WTC11 (cell line): ENCODE results near the gene KRTAP4-9.

ENCODE experiments used
- CREM ChIP-seq: sonication (generic); formaldehyde crosslinking; IDR thresholded peaks from 2 replicates; pipeline ENCODE4 v1.8.1; 2022; ENCODE audit warnings: mild to moderate bottlenecking, missing genetic modification reagents, moderate library complexity
- CTCF ChIP-seq: fragments of 200-600 bp; IDR thresholded peaks from 2 replicates; pipeline ENCODE4 v1.8.0; 2022; ENCODE audit warnings: antibody characterized with exemption

- TF ChIP-seq CTCF (no peak), CREM (CRISPR knock-in tag) (no peak)
Measured at GRCh38 chr17:41107941-41108450, 2.8 kb downstream of the KRTAP4-9 start.
